ENCODE data around the gene OPALIN.

OPALIN gene

GRCh38 chr10:96337106-96337505 is 21.7 kb downstream of the OPALIN start:
- DNase-seq = no peak
- Mint-ChIP-seq H3K36me3 (ENCODE audit: low read depth) (no peaks in the 10 kb centered on the region), H3K27ac (no peak overlapping the region), H3K4me3 (no peak overlapping the region), H3K4me1 (ENCODE audit: low read depth) (peaks cover 31% of the 10 kb centered on the region), H3K9me3 (no peaks in the 10 kb centered on the region), H3K27me3 (peaks cover 22% of the 10 kb centered on the region)

DNA sequence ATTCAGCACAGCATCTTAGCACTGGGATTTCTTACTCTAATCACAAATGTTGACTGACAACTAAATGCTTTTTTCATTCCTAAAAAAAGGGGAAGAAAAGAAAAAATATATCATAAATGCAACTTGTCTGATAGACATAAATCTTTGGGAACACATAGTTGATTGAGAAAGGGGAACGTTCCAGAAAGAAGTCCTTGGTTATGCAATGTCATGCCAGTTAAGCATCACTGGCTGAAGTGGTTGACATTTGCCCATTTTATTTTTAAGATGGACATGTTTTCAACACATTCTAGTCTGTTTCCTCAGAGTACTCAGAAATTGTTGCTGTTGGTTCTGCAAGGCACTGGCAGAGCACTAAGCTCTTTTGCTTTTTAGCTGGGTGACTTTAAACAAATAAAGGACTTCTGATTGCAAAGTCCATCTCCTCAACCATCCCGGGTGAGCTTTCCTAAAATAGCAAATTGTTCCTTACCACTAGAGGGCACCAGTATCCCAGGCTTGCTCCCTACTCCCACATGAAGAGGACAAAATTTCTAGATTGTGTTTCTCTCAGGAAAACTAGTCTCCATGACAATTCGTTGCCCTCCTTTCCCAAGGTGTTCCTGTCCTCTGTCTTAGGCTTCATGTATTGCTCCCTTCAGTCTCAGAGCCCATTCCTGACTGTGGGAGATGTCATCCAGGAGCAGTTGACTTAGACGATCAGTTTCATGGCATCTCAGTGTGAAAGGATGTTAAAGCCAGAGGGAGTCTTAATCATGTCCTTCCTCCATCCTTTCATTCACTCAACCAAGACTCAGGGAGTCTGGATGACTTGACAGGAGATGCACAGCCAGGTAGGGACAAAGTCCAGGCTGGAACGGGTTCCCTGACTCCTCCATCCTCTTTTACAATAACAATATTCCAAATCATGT is 23.9 kb downstream of the OPALIN start:
- peaks cover 28% of the 10 kb centered on the region for H3K27me3 Mint-ChIP-seq
- H3K4me3 Mint-ChIP-seq = no peak overlapping the region
- H3K36me3 Mint-ChIP-seq (ENCODE audit: low read depth) = no peaks in the 10 kb centered on the region
- DNase-seq = no peak
- H3K4me1 Mint-ChIP-seq (ENCODE audit: low read depth) = peaks cover 21% of the 10 kb centered on the region
- no peaks in the 10 kb centered on the region for H3K9me3 Mint-ChIP-seq
- H3K27ac Mint-ChIP-seq = no peak overlapping the region

- peaks cover 28% of the 10 kb centered on the region for H3K27me3 Mint-ChIP-seq
- no peak overlapping the region for H3K4me3 Mint-ChIP-seq
- no peaks in the 10 kb centered on the region for H3K9me3 Mint-ChIP-seq
- H3K27ac Mint-ChIP-seq = no peak overlapping the region
- H3K4me1 Mint-ChIP-seq (ENCODE audit: low read depth) = peaks cover 21% of the 10 kb centered on the region
- DNase-seq = no peak
- H3K36me3 Mint-ChIP-seq (ENCODE audit: low read depth) = no peaks in the 10 kb centered on the region
Measured at GRCh38 chr10:96333101-96333500, 25.7 kb downstream of the OPALIN start.

- Mint-ChIP-seq H3K4me1 (ENCODE audit: low read depth) (peaks cover 9% of the 10 kb centered on the region), H3K4me3 (no peak overlapping the region), H3K36me3 (ENCODE audit: low read depth) (no peaks in the 10 kb centered on the region), H3K27ac (no peak overlapping the region), H3K27me3 (peaks cover 29% of the 10 kb centered on the region), H3K9me3 (no peaks in the 10 kb centered on the region)
- no peak for DNase-seq
Measured at GRCh38 chr10:96327462-96327861, 31.3 kb downstream of the OPALIN start.

- peaks cover 26% of the 10 kb centered on the region for H3K27me3 Mint-ChIP-seq
Measured at GRCh38 chr10:96325719-96326373, 33.0 kb downstream of the OPALIN start.

DNA sequence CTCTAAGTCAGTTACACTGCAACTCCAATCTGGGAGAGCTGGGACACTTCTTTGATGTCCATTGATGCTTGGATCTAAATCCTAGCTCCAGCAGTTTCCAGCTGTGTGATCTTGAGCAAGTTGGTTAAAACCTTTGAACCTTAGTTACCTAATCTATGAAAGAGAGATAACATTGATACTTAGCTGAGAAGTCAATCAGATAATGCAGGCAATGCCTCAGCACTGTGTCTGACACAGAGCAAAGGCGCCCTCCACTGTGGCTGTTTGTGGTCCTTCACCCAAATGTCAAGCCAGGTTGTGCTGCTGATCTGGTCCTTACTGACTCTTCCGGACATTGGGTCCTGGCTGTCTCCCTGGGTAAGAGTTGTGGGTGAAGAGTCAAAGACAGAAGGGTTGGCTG is 34.4 kb downstream of the OPALIN start:
- H3K4me3 Mint-ChIP-seq = no peak overlapping the region

More at GRCh38 chr10:96325719-96326373, 33.0 kb downstream of the OPALIN start:
- H3K36me3 Mint-ChIP-seq (ENCODE audit: low read depth) = no peaks in the 10 kb centered on the region
- H3K4me1 Mint-ChIP-seq (ENCODE audit: low read depth) = peaks cover 5% of the 10 kb centered on the region
- no peaks in the 10 kb centered on the region for H3K9me3 Mint-ChIP-seq
- DNase-seq = no peak
- no peak overlapping the region for H3K4me3 Mint-ChIP-seq
- H3K27ac Mint-ChIP-seq = no peak overlapping the region

DNA sequence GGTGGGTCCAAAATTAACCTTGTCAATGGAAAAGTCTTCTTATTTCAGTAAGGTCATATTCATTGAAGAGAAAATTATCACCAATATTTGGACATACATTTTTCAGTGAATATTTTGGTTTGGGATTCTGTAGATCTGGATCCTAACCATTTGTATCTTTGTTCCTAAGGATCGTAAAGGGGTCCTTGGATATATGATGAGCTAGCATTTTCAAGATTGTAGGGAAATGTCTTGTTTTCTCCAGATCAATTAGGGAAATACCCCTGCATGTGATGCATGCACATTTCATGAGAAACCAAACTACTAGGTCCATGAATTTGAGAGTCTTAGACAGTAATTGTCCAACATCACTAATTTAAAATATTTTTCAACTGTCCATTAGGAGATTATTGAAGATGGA is 36.5 kb downstream of the OPALIN start:
- H3K36me3 Mint-ChIP-seq (ENCODE audit: low read depth) = no peaks in the 10 kb centered on the region
- no peak for DNase-seq
- no peaks in the 10 kb centered on the region for H3K9me3 Mint-ChIP-seq
- H3K4me1 Mint-ChIP-seq (ENCODE audit: low read depth) = peaks cover 5% of the 10 kb centered on the region
- no peak overlapping the region for H3K4me3 Mint-ChIP-seq
- peaks cover 30% of the 10 kb centered on the region for H3K27me3 Mint-ChIP-seq
- H3K27ac Mint-ChIP-seq = no peak overlapping the region

More for the DNA sequence above, 34.4 kb downstream of the OPALIN start:
- Mint-ChIP-seq H3K9me3 (no peaks in the 10 kb centered on the region), H3K27me3 (peaks cover 34% of the 10 kb centered on the region), H3K4me1 (ENCODE audit: low read depth) (peaks cover 5% of the 10 kb centered on the region), H3K27ac (no peak overlapping the region), H3K36me3 (ENCODE audit: low read depth) (no peaks in the 10 kb centered on the region)
- DNase-seq = no peak

GRCh38 chr10:96321822-96322221 is 37.0 kb downstream of the OPALIN start:
- H3K27me3 Mint-ChIP-seq = peaks cover 28% of the 10 kb centered on the region
- H3K4me3 Mint-ChIP-seq = no peak overlapping the region
- H3K36me3 Mint-ChIP-seq (ENCODE audit: low read depth) = no peaks in the 10 kb centered on the region
- H3K4me1 Mint-ChIP-seq (ENCODE audit: low read depth) = peaks cover 5% of the 10 kb centered on the region
- DNase-seq = no peak
- no peak overlapping the region for H3K27ac Mint-ChIP-seq
- no peaks in the 10 kb centered on the region for H3K9me3 Mint-ChIP-seq

DNA sequence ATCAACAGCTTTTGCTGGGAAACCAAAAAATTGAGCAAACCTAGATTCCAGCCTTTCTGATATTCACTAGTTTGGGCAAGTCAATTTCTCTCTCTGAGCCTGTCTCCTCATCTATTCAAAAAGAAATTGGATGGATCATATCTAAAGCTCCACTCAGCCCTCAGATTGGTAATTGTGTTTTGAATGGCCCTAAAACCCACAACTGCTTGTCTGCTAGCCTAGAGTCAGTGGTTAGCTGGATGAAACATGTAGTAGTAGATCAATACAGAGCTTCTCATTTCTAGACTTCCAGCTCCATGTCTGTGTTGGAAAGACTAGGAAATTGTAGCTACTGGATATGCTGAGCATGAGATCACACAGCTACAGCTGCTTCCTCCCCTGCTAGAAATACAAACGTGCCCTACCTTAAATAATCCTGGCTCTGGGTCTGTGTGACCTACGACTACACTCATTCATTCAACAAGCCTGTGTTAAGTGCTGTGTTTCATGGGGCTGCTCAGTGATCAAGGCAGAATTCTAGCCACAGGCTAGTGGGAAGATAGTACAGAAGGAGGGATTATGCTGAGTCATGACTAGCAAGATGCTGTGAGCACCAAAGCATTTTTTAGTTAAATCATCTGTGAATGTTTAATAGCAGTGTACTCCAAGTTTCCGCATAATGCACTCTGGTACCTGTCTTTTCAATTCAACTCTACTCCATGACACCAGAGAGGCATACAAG is 38.9 kb downstream of the OPALIN start:
- no peaks in the 10 kb centered on the region for H3K4me1 Mint-ChIP-seq (ENCODE audit: low read depth)
- H3K27me3 Mint-ChIP-seq = peaks cover 32% of the 10 kb centered on the region
- no peaks in the 10 kb centered on the region for H3K36me3 Mint-ChIP-seq (ENCODE audit: low read depth)
- no peak for DNase-seq
- H3K27ac Mint-ChIP-seq = no peak overlapping the region
- H3K4me3 Mint-ChIP-seq = no peak overlapping the region
- no peaks in the 10 kb centered on the region for H3K9me3 Mint-ChIP-seq

DNA sequence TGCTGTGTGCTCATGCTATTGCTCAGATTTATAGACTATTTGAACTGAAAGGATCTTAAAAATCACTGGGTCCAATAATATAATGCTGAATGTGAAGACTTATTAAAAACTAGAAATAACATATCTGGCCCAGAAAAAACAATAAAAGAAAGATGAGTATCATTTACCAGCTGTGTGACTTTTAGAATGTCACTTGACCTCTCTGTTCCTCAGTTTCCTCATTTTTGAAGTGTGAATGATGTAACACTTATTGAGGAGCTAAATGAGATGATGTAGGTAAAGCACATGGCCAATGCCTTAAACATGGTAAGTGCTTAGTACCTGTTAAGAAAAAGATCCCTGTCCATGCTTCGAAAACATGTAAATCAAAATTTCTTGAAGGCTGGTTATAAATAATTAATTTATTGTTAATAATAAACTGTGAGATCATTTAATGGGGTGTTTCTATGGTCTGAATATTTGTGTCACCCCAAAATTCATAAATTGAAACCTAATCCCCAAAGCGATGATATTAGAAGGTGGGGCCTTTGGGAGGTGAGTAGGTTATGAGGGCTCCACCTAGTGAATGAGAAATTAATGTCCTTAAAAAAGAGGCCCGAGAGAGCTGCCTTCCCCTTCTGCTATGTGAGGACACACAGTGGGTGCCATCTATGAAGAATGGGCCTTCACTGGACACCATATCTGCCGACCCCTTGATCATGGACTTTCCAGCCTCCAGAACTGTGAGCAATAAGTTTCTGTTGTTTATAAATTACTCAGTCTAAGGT is 41.6 kb downstream of the OPALIN start:
- Mint-ChIP-seq H3K36me3 (ENCODE audit: low read depth) (no peaks in the 10 kb centered on the region), H3K4me3 (no peak overlapping the region), H3K4me1 (ENCODE audit: low read depth) (no peaks in the 10 kb centered on the region), H3K27ac (no peak overlapping the region), H3K9me3 (no peaks in the 10 kb centered on the region), H3K27me3 (peaks cover 24% of the 10 kb centered on the region)
- DNase-seq = no peak

- Mint-ChIP-seq H3K4me1 (ENCODE audit: low read depth) (no peaks in the 10 kb centered on the region), H3K36me3 (ENCODE audit: low read depth) (no peaks in the 10 kb centered on the region), H3K27ac (no peak overlapping the region), H3K4me3 (no peak overlapping the region), H3K9me3 (no peaks in the 10 kb centered on the region), H3K27me3 (peaks cover 17% of the 10 kb centered on the region)
- DNase-seq = no peak
Measured at GRCh38 chr10:96313344-96313743, 45.5 kb downstream of the OPALIN start.

GRCh38 chr10:96311180-96311715 is 47.6 kb downstream of the OPALIN start:
- no peak for DNase-seq
- Mint-ChIP-seq H3K27me3 (peaks cover 20% of the 10 kb centered on the region), H3K36me3 (ENCODE audit: low read depth) (no peaks in the 10 kb centered on the region), H3K4me3 (no peak overlapping the region), H3K4me1 (ENCODE audit: low read depth) (peaks cover 7% of the 10 kb centered on the region), H3K27ac (no peak overlapping the region), H3K9me3 (no peaks in the 10 kb centered on the region)

GRCh38 chr10:96310321-96310669 is 48.5 kb downstream of the OPALIN start:
- H3K4me3 Mint-ChIP-seq = no peak overlapping the region
- H3K4me1 Mint-ChIP-seq (ENCODE audit: low read depth) = peaks cover 8% of the 10 kb centered on the region
- H3K27me3 Mint-ChIP-seq = peaks cover 22% of the 10 kb centered on the region
- H3K27ac Mint-ChIP-seq = no peak overlapping the region
- H3K9me3 Mint-ChIP-seq = no peaks in the 10 kb centered on the region
- H3K36me3 Mint-ChIP-seq (ENCODE audit: low read depth) = no peaks in the 10 kb centered on the region
- DNase-seq = no peak
